Transverse colon (tissue), 4 donors: ENCODE measurements around the gene HOXC4.

Source experiments
- POLR2A ChIP-seq: fragments of 450-650 bp; IDR thresholded peaks from one replicate; pipeline ENCODE4 v1.6.1; 2016; ENCODE audit warnings: antibody characterized with exemption, mild to moderate bottlenecking, moderate library complexity
- POLR2AphosphoS5 ChIP-seq, 3 donors: sonication (generic); formaldehyde crosslinking; IDR thresholded peaks; one replicate each; pipeline ENCODE4 v1.6.1; 2016; ENCODE audit warnings: antibody characterized with exemption in 3 of 3
- TF ChIP-seq, protein P1 (sequence below), 5 experiments: fragments of 200-600 bp in 3 of 5; fragments of 450-650 bp in 2 of 5; sonication (generic) in 3 of 5; IDR thresholded peaks; 1 replicate in 2 of 5; 2 replicates in 3 of 5; pipeline ENCODE4 v1.5.1; 2016 to 2017; ENCODE audit warnings: antibody characterized with exemption in 5 of 5, inconsistent platforms in 3 of 5, mild to moderate bottlenecking in 2 of 5, moderate library complexity in 1 of 5

DNA sequence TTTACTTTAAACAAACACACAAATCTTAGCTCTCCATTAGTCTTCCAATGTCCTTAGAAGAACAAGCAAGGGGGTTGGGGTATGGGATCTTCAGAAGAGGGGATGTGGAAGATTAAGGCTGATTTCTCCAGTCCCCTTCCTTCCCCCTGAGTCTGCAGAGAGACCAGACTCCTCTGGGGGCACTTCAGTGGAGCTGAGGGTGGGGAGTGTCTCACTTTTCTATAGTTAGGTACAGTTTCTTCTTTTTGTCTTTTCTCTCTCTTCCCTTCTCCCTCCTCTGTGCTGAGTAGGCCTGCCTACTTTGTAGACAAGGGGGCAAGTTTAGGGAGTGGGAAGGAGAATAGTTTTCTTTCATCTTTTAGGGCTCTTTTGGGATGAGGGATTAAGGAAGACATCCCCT lies 2.5 kb downstream of the HOXC4 start:
- TF ChIP-seq, protein P1, sequence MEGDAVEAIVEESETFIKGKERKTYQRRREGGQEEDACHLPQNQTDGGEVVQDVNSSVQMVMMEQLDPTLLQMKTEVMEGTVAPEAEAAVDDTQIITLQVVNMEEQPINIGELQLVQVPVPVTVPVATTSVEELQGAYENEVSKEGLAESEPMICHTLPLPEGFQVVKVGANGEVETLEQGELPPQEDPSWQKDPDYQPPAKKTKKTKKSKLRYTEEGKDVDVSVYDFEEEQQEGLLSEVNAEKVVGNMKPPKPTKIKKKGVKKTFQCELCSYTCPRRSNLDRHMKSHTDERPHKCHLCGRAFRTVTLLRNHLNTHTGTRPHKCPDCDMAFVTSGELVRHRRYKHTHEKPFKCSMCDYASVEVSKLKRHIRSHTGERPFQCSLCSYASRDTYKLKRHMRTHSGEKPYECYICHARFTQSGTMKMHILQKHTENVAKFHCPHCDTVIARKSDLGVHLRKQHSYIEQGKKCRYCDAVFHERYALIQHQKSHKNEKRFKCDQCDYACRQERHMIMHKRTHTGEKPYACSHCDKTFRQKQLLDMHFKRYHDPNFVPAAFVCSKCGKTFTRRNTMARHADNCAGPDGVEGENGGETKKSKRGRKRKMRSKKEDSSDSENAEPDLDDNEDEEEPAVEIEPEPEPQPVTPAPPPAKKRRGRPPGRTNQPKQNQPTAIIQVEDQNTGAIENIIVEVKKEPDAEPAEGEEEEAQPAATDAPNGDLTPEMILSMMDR (IDR thresholded peaks at IDR 0.05), result no peak
- TF ChIP-seq POLR2AphosphoS5 (IDR thresholded peaks at IDR 0.05) (no peak), POLR2A (no peak)
